Lower lobe of right lung (tissue), 2 donors: Measurements from ENCODE around the gene DOK7. TPM values are rescaled to one million over a fixed set of nuclear protein-coding genes. Genes with fewer than 3 reads are reported as not detected.

Experiments used
- ATAC-seq, 2 donors: fragments of 200-7000 bp; cut with Tn5 transposase; one replicate each; pipeline ENCODE4 v1.9.1; 2020 to 2022; ENCODE audit warnings: mild to moderate bottlenecking in 2 of 2, moderate library complexity in 2 of 2
- DNase-seq: peaks from one replicate; pipeline ENCODE4 v3.0.0-alpha.2; 2020
- H3K27ac ChIP-seq: fragments of 200-600 bp; one replicate; pipeline ENCODE4 v1.8.0; 2022
- H3K27me3 ChIP-seq: fragments of 200-600 bp; one replicate; pipeline ENCODE4 v1.8.0; 2022; ENCODE audit warnings: low read depth
- H3K36me3 ChIP-seq: fragments of 200-600 bp; one replicate; pipeline ENCODE4 v1.8.0; 2022; ENCODE audit warnings: mild to moderate bottlenecking
- H3K4me1 ChIP-seq: fragments of 200-600 bp; one replicate; pipeline ENCODE4 v1.8.0; 2022
- H3K4me3 ChIP-seq: fragments of 200-600 bp; one replicate; pipeline ENCODE4 v1.8.0; 2022; ENCODE audit warnings: mild to moderate bottlenecking
- H3K9me3 ChIP-seq: fragments of 200-600 bp; one replicate; pipeline ENCODE4 v1.8.0; 2022
- CTCF ChIP-seq: fragments of 200-600 bp; IDR thresholded peaks from one replicate; pipeline ENCODE4 v1.8.0; 2022; ENCODE audit warnings: antibody characterized with exemption, mild to moderate bottlenecking
- intact Hi-C: fragments of 100-400 bp; cut with DNase I; formaldehyde crosslinking; loops from one replicate; pipeline ENCODE4 v1.11.0; 2022
- total RNA-seq: library from RNA; stranded (reverse); fragmentation: NEBNext Ultra II Directional; extraction: Animal tissue kit (Norgen Biotek cat#: 25700); gene quantifications from one replicate; pipeline ENCODE4 v1.2.1, GENCODE V29; 2021
- donor health status: DM: no; HTN: yes; CAD: no; lungs with severe emphysema.

Gene DOK7
- total RNA-seq, 1 donor from 2014 or later, result 4.0 TPM

GRCh38 chr4:3525532-3526430, 62.7 kb downstream of the DOK7 start:
- Histone ChIP-seq H3K4me3 (no peak overlapping the region), H3K4me1 (peaks cover 25% of the 10 kb centered on the region), H3K36me3 (peaks cover 76% of the 10 kb centered on the region), H3K9me3 (no peaks in the 10 kb centered on the region), H3K27me3 (no peaks in the 10 kb centered on the region), H3K27ac (no peak overlapping the region)
- ATAC-seq (no peak), DNase-seq (peak; percentile 28)
- intact Hi-C loops, result no loop called here
- TF ChIP-seq CTCF, result no peak

- no peaks in the 10 kb centered on the region for H3K27me3 ChIP-seq
- no peak for TF ChIP-seq CTCF
- DNase-seq (peak; percentile 45), ATAC-seq (no peak)
- H3K4me1 ChIP-seq, result peaks cover 31% of the 10 kb centered on the region
- no peaks in the 10 kb centered on the region for H3K9me3 ChIP-seq
- no peak overlapping the region for H3K27ac ChIP-seq
- H3K4me3 ChIP-seq, result no peak overlapping the region
- H3K36me3 ChIP-seq, result peaks cover 69% of the 10 kb centered on the region
- intact Hi-C loops, result no loop called here
Measured at GRCh38 chr4:3526456-3526855, 63.4 kb downstream of the DOK7 start.

DNA sequence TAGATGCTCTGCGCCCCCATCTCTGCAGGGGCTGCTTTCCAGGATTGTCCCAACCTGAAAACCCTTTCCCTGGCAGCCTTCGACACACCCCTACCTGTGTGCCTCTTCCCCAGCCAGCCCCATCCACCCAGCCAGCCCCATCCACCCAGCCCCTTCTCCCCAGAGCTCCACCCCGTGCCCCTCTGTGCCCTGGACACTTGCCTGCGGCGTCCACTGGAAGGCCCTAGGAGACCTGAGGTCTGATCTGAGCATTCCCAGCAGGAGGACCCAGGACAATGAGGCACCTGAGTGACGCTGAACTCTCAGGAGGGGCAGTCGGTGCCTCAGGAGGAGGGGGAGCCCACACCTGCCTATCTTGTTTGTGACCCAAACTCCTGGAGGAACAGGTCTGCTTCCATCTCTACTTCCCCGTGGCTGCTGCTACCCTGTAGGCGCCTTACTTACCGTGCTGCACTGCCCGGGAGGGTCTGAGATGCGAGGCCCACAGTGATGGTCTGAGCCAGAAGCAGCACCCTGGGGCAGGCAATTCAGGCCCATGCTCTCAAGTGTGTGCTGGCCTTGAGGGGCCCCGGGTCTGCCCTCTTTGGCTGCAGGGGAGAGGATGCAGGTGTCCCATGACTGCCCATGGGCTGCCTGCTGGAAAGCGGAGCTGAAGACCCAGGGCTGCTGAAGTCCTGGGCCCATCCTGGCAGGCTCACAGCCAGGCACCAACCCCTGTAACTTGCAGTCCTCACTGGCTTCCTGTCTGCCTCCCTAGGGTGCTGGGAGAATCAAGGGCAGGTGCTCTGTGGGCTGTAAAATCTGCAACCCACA, 64.2 kb downstream of the DOK7 start:
- ATAC-seq, result no peak
- TF ChIP-seq CTCF, result no peak
- intact Hi-C loops, result no loop called here
- peaks cover 34% of the 10 kb centered on the region for H3K4me1 ChIP-seq
- H3K36me3 ChIP-seq, result peaks cover 61% of the 10 kb centered on the region
- no peak overlapping the region for H3K27ac ChIP-seq
- no peak overlapping the region for H3K4me3 ChIP-seq
- H3K27me3 ChIP-seq, result no peaks in the 10 kb centered on the region
- peak; percentile 19 for DNase-seq
- H3K9me3 ChIP-seq, result no peaks in the 10 kb centered on the region

DNA sequence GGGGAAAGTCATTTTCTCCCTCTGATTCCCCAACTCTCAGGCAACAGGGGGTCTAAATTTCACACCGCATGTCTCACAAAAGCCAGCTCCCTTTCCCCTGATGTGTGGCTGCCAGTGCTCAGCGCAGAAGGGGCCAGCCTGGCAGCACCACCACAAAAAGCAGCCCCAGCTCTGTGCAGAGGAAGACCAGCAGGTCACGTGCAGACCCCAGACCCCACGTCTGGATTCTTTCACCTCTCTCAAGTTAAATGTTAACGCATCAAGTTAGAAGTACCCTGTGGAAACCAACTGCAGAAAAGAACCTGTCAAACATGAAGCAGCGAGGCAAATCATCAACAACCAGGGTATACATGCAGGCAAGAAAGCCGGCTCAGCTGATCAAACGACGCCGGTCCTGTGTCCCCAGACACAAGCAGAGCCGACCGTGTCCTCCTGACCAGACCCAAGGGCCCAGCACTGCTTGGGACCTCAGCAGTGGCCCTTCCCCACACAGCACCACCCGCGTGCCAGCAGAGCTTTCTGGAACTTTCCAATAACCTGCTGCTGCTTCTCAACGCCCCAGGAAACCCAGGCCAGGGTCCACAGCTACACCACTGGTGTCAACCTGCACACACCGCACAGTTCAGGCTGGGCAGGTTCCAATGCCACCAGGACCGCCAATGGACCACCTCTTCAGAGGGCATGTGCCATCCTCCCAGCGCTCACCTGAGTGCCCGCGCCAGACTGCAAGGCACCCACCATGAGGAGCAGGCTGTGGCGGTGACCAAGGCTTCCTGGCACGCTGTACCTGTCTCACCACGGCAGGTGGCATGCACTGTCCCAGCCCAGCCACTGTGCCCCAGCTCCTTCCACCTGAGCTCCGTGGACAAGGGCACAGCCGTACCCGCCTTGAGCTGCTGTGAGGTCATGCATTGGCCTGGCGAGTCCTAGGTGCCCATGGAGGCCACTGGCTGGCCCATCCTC, 65.1 kb downstream of the DOK7 start:
- TF ChIP-seq CTCF, result no peak
- peaks cover 52% of the 10 kb centered on the region for H3K36me3 ChIP-seq
- peaks cover 39% of the 10 kb centered on the region for H3K4me1 ChIP-seq
- H3K9me3 ChIP-seq, result no peaks in the 10 kb centered on the region
- no peak overlapping the region for H3K4me3 ChIP-seq
- no peak for DNase-seq
- no peak overlapping the region for H3K27ac ChIP-seq
- ATAC-seq, result no peak
- intact Hi-C loops, result no loop called here
- H3K27me3 ChIP-seq, result no peaks in the 10 kb centered on the region

DNA sequence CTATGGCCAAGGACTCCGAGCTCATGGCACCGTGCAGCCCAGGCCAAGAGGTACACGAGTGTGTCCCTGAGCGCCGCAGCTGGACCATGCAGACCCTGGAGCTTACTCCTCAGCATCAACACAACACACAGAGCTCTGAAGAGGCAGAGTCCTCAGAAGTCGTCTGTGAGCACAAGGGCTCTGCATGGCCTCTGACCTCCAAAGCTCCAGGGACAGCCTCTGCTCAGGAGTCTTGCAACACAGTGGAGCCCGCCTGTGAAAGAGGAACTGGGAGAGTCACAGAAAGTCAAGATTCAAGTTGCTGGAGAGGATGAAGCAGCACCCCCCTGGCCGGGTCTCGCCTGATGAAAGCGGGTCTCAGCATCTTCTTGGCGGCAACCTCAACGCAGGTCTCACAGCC, 66.3 kb downstream of the DOK7 start:
- H3K36me3 ChIP-seq, result peaks cover 40% of the 10 kb centered on the region
- no peak for TF ChIP-seq CTCF
- no peak overlapping the region for H3K4me3 ChIP-seq
- H3K27me3 ChIP-seq, result no peaks in the 10 kb centered on the region
- ATAC-seq, result peak in 1 of 2 donors; percentile 29
- no peak overlapping the region for H3K27ac ChIP-seq
- DNase-seq, result peak; percentile 81
- H3K9me3 ChIP-seq, result no peaks in the 10 kb centered on the region
- intact Hi-C loops, result no loop called here
- H3K4me1 ChIP-seq, result peaks cover 40% of the 10 kb centered on the region
